ENCODE data around the gene HOXD10.
A peak's percentile ranks its signal among the peaks of the same experiment; 100 is the strongest.

Gene HOXD10

DNA sequence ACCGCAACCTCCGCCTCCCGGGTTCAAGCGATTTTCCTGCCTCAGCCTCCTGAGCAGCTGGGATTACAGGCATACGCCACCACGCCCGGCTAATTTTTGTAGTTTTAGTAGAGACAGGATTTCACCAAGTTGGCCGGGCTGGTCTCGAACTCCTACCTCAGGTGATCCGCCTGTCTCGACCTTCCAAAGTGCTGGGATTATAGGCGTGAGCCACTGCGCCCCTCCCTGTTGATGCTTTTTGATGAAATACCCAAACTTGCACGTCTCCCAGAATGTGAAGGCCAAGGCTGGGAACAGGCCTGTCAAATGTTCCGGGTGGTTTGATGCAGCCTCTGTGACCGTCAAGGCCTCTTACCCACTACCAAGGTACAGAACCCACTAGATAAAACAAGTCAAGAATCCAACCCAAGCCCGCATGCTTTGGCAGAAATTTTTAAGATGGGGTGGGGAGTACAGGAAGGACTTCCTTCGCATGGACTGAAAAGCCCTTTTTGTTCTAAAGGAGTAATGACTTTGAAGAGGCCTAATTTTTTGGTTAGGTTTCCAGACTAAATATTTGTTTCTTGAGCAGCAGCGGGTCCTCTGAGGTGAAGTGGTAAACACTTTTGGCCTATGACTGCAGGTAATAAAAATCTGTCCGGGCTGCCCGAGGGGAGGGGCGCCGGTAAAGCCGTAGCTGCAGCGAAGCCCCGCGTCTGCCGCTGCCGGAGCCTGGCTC, 29.1 kb upstream of the HOXD10 start:
- H3K4me3 ChIP-seq (ENCODE audit: control insufficient read depth, low read depth, low read length): no peak overlapping the region; the same call in 1 of the 2 replicates
- DNase-seq (ENCODE audit: low read depth): no peak
- TF ChIP-seq, protein P1, sequence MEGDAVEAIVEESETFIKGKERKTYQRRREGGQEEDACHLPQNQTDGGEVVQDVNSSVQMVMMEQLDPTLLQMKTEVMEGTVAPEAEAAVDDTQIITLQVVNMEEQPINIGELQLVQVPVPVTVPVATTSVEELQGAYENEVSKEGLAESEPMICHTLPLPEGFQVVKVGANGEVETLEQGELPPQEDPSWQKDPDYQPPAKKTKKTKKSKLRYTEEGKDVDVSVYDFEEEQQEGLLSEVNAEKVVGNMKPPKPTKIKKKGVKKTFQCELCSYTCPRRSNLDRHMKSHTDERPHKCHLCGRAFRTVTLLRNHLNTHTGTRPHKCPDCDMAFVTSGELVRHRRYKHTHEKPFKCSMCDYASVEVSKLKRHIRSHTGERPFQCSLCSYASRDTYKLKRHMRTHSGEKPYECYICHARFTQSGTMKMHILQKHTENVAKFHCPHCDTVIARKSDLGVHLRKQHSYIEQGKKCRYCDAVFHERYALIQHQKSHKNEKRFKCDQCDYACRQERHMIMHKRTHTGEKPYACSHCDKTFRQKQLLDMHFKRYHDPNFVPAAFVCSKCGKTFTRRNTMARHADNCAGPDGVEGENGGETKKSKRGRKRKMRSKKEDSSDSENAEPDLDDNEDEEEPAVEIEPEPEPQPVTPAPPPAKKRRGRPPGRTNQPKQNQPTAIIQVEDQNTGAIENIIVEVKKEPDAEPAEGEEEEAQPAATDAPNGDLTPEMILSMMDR (IDR thresholded peaks at IDR 0.05; ENCODE audit: control insufficient read depth, insufficient read depth, low read depth, low read length, missing control alignments): no peak

DNA sequence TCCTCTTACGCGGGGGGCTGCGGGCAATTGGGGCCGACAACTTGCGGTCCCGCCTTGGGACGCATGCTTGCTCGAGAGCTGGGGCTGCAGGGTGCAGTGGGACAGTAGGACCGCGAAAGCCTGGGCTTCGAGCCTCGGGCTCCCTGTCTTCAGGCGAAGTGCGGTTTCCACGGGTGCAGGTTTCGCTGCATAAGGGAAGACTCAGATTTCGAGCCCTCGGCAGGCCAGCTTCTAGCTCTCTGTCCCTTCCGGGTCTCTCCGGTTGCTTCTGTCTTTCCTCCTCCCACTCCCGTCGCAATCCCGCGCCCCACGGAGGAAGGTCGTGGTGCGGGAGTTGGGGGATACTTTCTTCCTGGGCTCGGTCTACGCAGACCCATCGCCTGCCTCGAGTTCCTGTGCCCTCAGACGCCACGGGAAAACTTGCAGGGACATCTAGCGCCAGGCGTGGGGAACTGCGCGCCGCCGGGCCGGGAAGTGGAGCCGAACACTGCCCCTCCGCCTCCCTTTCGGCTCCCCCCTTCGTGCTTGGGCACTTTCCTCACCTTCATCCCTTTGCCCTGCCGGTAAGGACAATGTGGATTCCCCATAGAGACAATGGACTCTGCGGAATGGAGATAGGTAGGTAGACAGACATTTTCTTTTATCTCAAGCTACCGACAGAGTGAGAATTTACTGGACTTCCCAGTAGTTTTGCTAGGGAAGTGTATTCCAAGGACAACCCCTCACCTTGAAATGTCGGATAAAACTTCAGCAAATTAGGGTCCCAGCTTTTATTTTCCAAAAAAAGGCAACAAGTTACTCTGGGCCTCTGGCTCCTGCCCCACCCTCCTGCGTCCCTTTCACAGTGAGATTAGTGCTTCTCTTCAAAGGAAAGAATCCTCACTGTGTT, 28.3 kb upstream of the HOXD10 start:
- H3K4me3 ChIP-seq (ENCODE audit: control insufficient read depth, low read depth, low read length): peak overlapping the region; percentile 43
- TF ChIP-seq, protein P1 (IDR thresholded peaks at IDR 0.05; ENCODE audit: control insufficient read depth, insufficient read depth, low read depth, low read length, missing control alignments): peak; percentile 85
- no peak for DNase-seq (ENCODE audit: low read depth)

DNA sequence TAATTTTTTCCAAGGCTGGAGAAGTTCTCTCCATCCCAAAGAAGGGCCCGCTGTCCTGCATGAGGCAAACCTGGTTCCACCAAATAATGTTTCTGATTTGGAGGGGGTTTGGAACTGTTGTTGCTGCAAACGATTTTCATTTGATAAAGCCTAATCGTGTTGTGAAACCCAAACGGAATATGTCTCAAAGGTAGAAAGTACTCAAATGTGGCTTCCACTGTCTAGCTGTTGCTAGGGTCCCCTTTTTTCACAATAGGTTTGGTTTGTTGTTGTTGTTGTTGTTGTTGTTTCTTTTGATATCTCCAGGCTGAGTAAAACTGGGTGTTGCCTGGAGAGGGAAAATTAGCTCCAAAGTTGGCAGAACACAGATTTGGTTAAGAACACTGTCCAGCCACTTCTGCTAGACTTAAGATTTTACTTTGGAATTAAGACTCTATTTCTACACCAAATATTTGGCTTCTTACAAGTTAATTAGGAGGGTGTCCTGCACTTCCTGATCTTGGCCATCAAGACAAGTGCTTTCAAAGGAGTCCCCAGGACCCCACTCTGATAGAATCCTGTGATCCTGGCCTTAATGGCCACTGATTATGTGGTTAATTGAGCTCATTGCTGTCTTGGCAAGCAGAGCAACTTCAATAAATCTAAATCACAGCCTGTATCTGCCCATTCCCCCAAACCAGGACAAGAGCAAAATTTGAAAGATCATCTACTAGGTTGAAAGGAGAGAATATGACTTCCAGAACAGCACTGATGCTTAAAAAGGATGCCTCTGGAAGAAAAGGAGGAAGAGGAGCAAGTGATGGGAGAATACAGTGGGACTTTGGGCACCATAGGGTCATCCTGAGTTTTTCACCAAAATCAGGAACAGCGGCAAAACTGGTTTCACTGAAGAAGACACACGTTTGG, 27.4 kb upstream of the HOXD10 start:
- no peak overlapping the region for H3K4me3 ChIP-seq (ENCODE audit: control insufficient read depth, low read depth, low read length)
- no peak for DNase-seq (ENCODE audit: low read depth)
- TF ChIP-seq, protein P1 (IDR thresholded peaks at IDR 0.05; ENCODE audit: control insufficient read depth, insufficient read depth, low read depth, low read length, missing control alignments): no peak

DNA sequence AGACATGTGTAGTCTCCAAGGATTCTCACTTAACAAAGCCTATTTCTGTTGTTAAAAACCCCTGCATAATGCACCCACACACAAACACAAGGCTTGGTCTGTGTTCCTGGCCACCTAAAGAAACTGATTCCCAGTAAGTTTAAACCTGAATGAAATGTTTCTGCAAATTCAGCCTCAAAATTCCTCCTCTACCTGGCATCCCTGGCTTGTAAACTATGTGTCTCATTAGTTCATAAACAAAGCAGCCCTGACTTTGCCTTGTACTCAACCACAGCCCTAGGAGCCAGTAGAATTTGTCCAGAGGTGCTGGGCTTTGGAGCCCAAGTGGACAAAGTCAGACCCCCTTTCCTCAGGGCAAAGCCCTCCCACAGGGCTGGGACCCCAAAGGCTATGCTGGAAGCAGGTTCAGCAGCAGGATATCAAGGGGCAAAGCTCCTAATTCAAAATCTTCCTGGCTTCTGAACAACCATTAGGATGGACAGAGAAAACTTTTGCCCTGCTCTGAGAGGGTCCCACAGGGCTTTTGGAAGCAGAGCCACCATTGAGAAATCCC, 26.7 kb upstream of the HOXD10 start:
- no peak overlapping the region for H3K4me3 ChIP-seq (ENCODE audit: control insufficient read depth, low read depth, low read length)
- no peak for DNase-seq (ENCODE audit: low read depth)
- TF ChIP-seq, protein P1 (IDR thresholded peaks at IDR 0.05; ENCODE audit: control insufficient read depth, insufficient read depth, low read depth, low read length, missing control alignments): no peak

DNA sequence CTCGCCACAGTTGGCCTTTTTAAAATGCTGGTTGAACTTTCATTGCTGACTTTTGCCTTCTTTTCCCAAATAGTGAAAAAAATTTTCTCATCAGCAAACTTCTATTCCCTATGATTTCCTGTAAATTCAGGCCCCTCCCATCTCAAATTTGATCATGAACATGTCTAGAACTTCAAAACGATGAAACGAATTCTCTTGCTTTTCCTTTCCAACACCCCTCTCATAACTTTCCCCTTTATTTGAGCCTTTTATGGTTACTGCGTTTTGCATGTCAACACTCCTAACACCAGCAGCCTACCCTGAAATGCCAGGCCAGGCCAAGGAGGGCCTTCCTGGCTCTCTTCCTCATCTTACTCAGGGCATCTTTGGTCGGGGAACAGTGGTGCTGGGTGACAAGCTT, 25.7 kb upstream of the HOXD10 start:
- DNase-seq (ENCODE audit: low read depth): no peak
- H3K4me3 ChIP-seq (ENCODE audit: control insufficient read depth, low read depth, low read length): no peak overlapping the region
- TF ChIP-seq, protein P1 (IDR thresholded peaks at IDR 0.05; ENCODE audit: control insufficient read depth, insufficient read depth, low read depth, low read length, missing control alignments): no peak
